Keratinocyte (primary cell): ENCODE results near the gene MGP.

ENCODE experiments used
- CTCF ChIP-seq, 3 experiments: IDR thresholded peaks in 1 of 3; conservative IDR thresholded peaks in 1 of 3; optimal IDR thresholded peaks in 1 of 3; 2 replicates in 2 of 3; 3 replicates in 1 of 3; pipeline versions ENCODE3 to v1.5.1; 2011; ENCODE audit warnings: low read length in 3 of 3, mild to moderate bottlenecking in 3 of 3, moderate library complexity in 2 of 3, control low read depth in 1 of 3, inconsistent platforms in 1 of 3; ENCODE audit not compliant: insufficient read depth in 2 of 3; ENCODE audit errors: extremely low read depth in 1 of 3
- EZH2 ChIP-seq: IDR thresholded peaks from one replicate; pipeline ENCODE4 v1.6.1; 2012; ENCODE audit warnings: inconsistent platforms, mild to moderate bottlenecking, low read length, moderate library complexity

- TF ChIP-seq CTCF (optimal IDR thresholded peaks at IDR 0.05 in 1 of 3, IDR thresholded peaks at IDR 0.05 in 1 of 3, conservative IDR thresholded peaks at IDR 0.05 in 1 of 3; ENCODE audit: extremely low read depth in 1 of 3, insufficient read depth in 2 of 3, low read length in 3 of 3) (no peak), EZH2 (no peak)
These were observed 38.9 kb upstream of the MGP start for GRCh38 chr12:14924541-14924940.
